T47D (cell line): ENCODE data around the gene HSF5.
A peak's percentile ranks its signal among the peaks of the same experiment; 100 is the strongest.
"Not testable (repeated sequence)": the region's sequence is repeated elsewhere in the genome, so short reads cannot be mapped to it uniquely, and the experiment has no call there.

Source experiments
- DNase-seq, 2 experiments: peaks; one replicate each; pipeline versions ENCODE4 v3.0.0 to v3.0.0-alpha.2; 2011 to 2012; ENCODE audit warnings: low read depth in 1 of 2, low spot score in 1 of 2
- JUND ChIP-seq: IDR thresholded peaks from 2 replicates; pipeline ENCODE4 v1.6.1; 2012; ENCODE audit warnings: low read depth
- in situ Hi-C: cut with HindIII; loops from 2 replicates; pipeline ENCODE4 v1.10.0; 2016; ENCODE audit warnings: low sequenced_read_pairs, low pct_unique_long_range_greater_than_20kb

The HSF5 gene

GRCh38 chr17:58513965-58514769 is 26.0 kb upstream of the HSF5 start, which contains the start of gene MTMR4:
TSS of gene MTMR4 (minus strand) at chr17:58514638. CDS start at chr17:58514407, 231 bp downstream.
- no peak for TF ChIP-seq JUND
- in situ Hi-C loops: no loop called here
- DNase-seq: peak; percentile 92

- in situ Hi-C loops: no loop called here
- TF ChIP-seq JUND: no peak
- DNase-seq: no peak
Observed at GRCh38 chr17:58513267-58513964, 25.2 kb upstream of the HSF5 start.

- no peak for TF ChIP-seq JUND
- in situ Hi-C loops: no loop called here
- no peak for DNase-seq
Observed at GRCh38 chr17:58510075-58510474, 21.9 kb upstream of the HSF5 start.

- no peak for DNase-seq
- TF ChIP-seq JUND: no peak
- in situ Hi-C loops: no loop called here
Observed at GRCh38 chr17:58508341-58509067, 20.3 kb upstream of the HSF5 start.

- in situ Hi-C loops: no loop called here
- no peak for TF ChIP-seq JUND
- no peak for DNase-seq
Observed at GRCh38 chr17:58507123-58507634, 19.0 kb upstream of the HSF5 start.

- DNase-seq: no peak
- in situ Hi-C loops: no loop called here
- no peak for TF ChIP-seq JUND
Observed at GRCh38 chr17:58506354-58507080, 18.3 kb upstream of the HSF5 start.

- in situ Hi-C loops: no loop called here
- DNase-seq: no peak
- no peak for TF ChIP-seq JUND
Observed at GRCh38 chr17:58504826-58505351, 16.7 kb upstream of the HSF5 start.

DNA sequence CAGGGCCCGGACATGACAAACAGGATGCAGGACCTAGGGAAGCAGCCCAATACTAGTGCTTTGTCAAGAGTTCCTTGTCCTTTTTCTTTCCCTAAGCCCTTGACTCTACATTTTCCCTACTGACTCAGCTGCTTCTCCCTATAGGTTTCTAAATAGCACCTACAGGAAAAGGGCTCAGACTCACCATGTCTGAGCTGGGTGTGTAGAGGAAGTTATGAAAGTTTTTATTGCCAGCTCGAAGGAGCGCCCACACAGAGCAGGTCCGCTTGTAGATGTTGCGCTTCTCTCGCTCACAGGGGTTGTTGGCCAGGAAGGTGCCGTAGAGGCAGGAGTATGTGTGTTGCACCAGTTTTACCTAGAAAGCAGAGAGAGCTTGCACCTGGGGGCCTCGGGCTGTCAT is 15.7 kb upstream of the HSF5 start:
- DNase-seq: no peak
- in situ Hi-C loops: no loop called here
- TF ChIP-seq JUND: no peak

- in situ Hi-C loops, DNase-seq: not testable (repeated sequence)
Observed at GRCh38 chr17:58503134-58503533, 14.9 kb upstream of the HSF5 start.

GRCh38 chr17:58501451-58501850 is 13.2 kb upstream of the HSF5 start:
- no peak for DNase-seq
- in situ Hi-C loops: no loop called here
- no peak for TF ChIP-seq JUND

DNA sequence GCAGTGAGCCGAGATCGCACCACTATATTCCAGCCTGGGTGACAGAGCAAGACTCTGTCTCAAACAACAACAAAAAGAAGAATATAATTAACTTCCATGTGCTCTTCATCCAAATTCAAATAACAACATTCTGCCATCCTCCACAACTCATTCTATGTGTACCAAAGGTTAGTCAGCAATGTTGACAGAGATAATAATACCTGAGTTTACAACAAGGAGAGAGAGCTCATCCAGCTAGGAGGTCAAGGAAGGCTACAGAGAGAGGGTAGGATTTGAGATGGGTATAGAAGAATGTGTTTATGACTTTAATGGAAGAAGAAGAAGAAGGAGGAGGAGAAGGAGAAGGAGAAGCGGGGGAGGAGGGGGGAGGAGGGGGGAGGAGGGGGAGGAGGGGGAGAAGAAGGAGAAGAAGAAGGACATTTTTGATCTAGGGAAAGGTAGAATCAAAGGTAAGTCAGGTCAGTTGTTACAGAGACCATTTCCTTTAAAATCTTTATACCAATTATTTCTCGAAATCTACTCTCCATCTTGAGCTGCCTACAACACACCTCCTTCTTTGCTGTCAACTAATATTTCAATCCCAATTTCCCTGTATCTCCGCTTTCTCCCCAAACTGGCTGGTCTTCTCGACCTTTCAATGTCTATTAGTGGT is 10.1 kb upstream of the HSF5 start:
- no peak for TF ChIP-seq JUND
- no peak for DNase-seq
- in situ Hi-C loops: no loop called here
